Loucy (cell line): ENCODE data around the gene CFAP126.

ENCODE experiments used
- H2AFZ ChIP-seq: fragments of 200-600 bp; sonication (generic); 2 replicates; pipeline ENCODE4 v1.6.0; 2016; ENCODE audit warnings: antibody characterized with exemption, mild to moderate bottlenecking, low read length, moderate library complexity
- H3F3A ChIP-seq: fragments of 200-600 bp; 2 replicates; pipeline ENCODE4 v1.6.0; 2016; ENCODE audit warnings: antibody characterized with exemption, low read depth, mild to moderate bottlenecking
- H3K27me3 ChIP-seq: fragments of 200-600 bp; sonication (generic); 2 replicates; pipeline ENCODE4 v1.6.1; 2014; ENCODE audit warnings: low read length, mild to moderate bottlenecking; ENCODE audit not compliant: insufficient read depth, poor library complexity, severe bottlenecking
- H3K36me3 ChIP-seq: fragments of 200-600 bp; sonication (generic); 2 replicates; pipeline ENCODE4 v1.6.1; 2016; ENCODE audit warnings: low read length; ENCODE audit not compliant: insufficient read depth
- H3K4me1 ChIP-seq: fragments of 200-600 bp; sonication (generic); 2 replicates; pipeline ENCODE4 v1.5.1; 2014; ENCODE audit warnings: low read length, mild to moderate bottlenecking; ENCODE audit not compliant: insufficient read depth, poor library complexity, severe bottlenecking
- H3K4me2 ChIP-seq: fragments of 200-600 bp; sonication (generic); 2 replicates; pipeline ENCODE4 v1.6.0; 2014; ENCODE audit warnings: antibody characterized with exemption, low read length, low read depth, mild to moderate bottlenecking; ENCODE audit not compliant: poor library complexity, severe bottlenecking
- H3K4me3 ChIP-seq: fragments of 200-600 bp; sonication (generic); 2 replicates; pipeline ENCODE4 v1.5.1; 2014; ENCODE audit warnings: low read length, mild to moderate bottlenecking, mixed read lengths; ENCODE audit not compliant: poor library complexity, severe bottlenecking
- H3K79me2 ChIP-seq: fragments of 200-600 bp; sonication (generic); 2 replicates; pipeline ENCODE4 v1.6.1; 2014; ENCODE audit warnings: low read length; ENCODE audit not compliant: insufficient read depth
- H3K9ac ChIP-seq: fragments of 200-600 bp; sonication (generic); 2 replicates; pipeline ENCODE4 v1.6.0; 2014; ENCODE audit warnings: mild to moderate bottlenecking, low read depth, low read length, moderate library complexity; ENCODE audit not compliant: poor library complexity, severe bottlenecking
- H3K9me2 ChIP-seq: fragments of 200-600 bp; sonication (generic); replicated peaks from 2 replicates; pipeline ENCODE4 v1.6.1; 2016; ENCODE audit warnings: low read depth, low read length, mixed read lengths
- H3K9me3 ChIP-seq: fragments of 200-600 bp; sonication (generic); 2 replicates; pipeline ENCODE4 v1.6.1; 2014; ENCODE audit warnings: mild to moderate bottlenecking, antibody characterized with exemption, low read length, low read depth; ENCODE audit not compliant: insufficient read depth
- H4K20me1 ChIP-seq: fragments of 200-600 bp; sonication (generic); 2 replicates; pipeline ENCODE4 v1.6.0; 2014; ENCODE audit warnings: antibody characterized with exemption, low read length, mild to moderate bottlenecking; ENCODE audit not compliant: insufficient read depth, poor library complexity, severe bottlenecking
- CTCF ChIP-seq: fragments of 200-600 bp; sonication (generic); conservative IDR thresholded peaks from 2 replicates; pipeline ENCODE4 v1.5.1; 2014; ENCODE audit warnings: mild to moderate bottlenecking, antibody characterized with exemption, low read length
- EZH2phosphoT487 ChIP-seq: fragments of 200-600 bp; IDR thresholded peaks from 2 replicates; pipeline ENCODE4 v1.6.1; 2018; ENCODE audit warnings: antibody characterized with exemption, mild to moderate bottlenecking, moderate library complexity, borderline replicate concordance

Gene CFAP126

GRCh38 chr1:161378014-161378413 lies 10.3 kb upstream of the CFAP126 start:
- Histone ChIP-seq H3K4me3 (no peak overlapping the region), H3K9ac (no peak overlapping the region), H2AFZ (no peak overlapping the region), H3F3A (no peaks in the 10 kb centered on the region), H3K9me3 (no peaks in the 10 kb centered on the region), H3K4me1 (no peaks in the 10 kb centered on the region), H3K9me2 (no peaks in the 10 kb centered on the region), H3K27me3 (no peaks in the 10 kb centered on the region), H3K4me2 (no peak overlapping the region), H3K36me3 (no peaks in the 10 kb centered on the region), H4K20me1 (no peaks in the 10 kb centered on the region), H3K79me2 (no peaks in the 10 kb centered on the region)
- no peak for TF ChIP-seq CTCF

GRCh38 chr1:161374373-161374772 lies 6.7 kb upstream of the CFAP126 start:
- no peak overlapping the region for H3K4me3 ChIP-seq
- no peaks in the 10 kb centered on the region for H3F3A ChIP-seq
- TF ChIP-seq EZH2phosphoT487 (no peak), CTCF (peak; percentile 40; the same call in 1 of the 2 replicates)
- H3K4me2 ChIP-seq: no peak overlapping the region
- no peaks in the 10 kb centered on the region for H3K27me3 ChIP-seq
- no peak overlapping the region for H2AFZ ChIP-seq
- no peaks in the 10 kb centered on the region for H3K4me1 ChIP-seq
- H3K36me3 ChIP-seq: no peaks in the 10 kb centered on the region
- no peaks in the 10 kb centered on the region for H4K20me1 ChIP-seq
- H3K79me2 ChIP-seq: no peaks in the 10 kb centered on the region
- H3K9ac ChIP-seq: no peak overlapping the region
- no peaks in the 10 kb centered on the region for H3K9me2 ChIP-seq
- H3K9me3 ChIP-seq: no peaks in the 10 kb centered on the region

- H3K4me3 ChIP-seq: no peak overlapping the region
- H3K4me2 ChIP-seq: no peak overlapping the region
- H3K9me3 ChIP-seq: no peaks in the 10 kb centered on the region
- no peaks in the 10 kb centered on the region for H3F3A ChIP-seq
- no peaks in the 10 kb centered on the region for H3K27me3 ChIP-seq
- H3K9me2 ChIP-seq: no peaks in the 10 kb centered on the region
- H2AFZ ChIP-seq: no peak overlapping the region
- H3K9ac ChIP-seq: no peak overlapping the region
- H3K79me2 ChIP-seq: no peaks in the 10 kb centered on the region
- no peaks in the 10 kb centered on the region for H3K36me3 ChIP-seq
- H3K4me1 ChIP-seq: no peaks in the 10 kb centered on the region
- no peaks in the 10 kb centered on the region for H4K20me1 ChIP-seq
- TF ChIP-seq EZH2phosphoT487: no peak
- TF ChIP-seq CTCF: no peak
These were observed 5.8 kb upstream of the CFAP126 start for GRCh38 chr1:161373442-161373841.
